OCI-M2 (cell line): ENCODE data around the gene GFOD1.
"Not testable (repeated sequence)": the region's sequence is repeated elsewhere in the genome, so short reads cannot be mapped to it uniquely, and the experiment has no call there.

ENCODE experiments used
- DNase-seq: peaks from one replicate; lab custom pipeline; 2025; ENCODE audit not compliant: unreplicated experiment; lab: John Stamatoyannopoulos, UW

Gene GFOD1

GRCh38 chr6:13511913-13512717 lies 24.7 kb upstream of the GFOD1 start:
- no peak for DNase-seq

GRCh38 chr6:13511141-13511571 lies 23.8 kb upstream of the GFOD1 start:
- DNase-seq, result not testable (repeated sequence)

- DNase-seq, result not testable (repeated sequence)
Observed at GRCh38 chr6:13510433-13510832, 23.0 kb upstream of the GFOD1 start.

GRCh38 chr6:13508711-13509705 lies 21.6 kb upstream of the GFOD1 start:
- DNase-seq, result no peak

- no peak for DNase-seq
Observed at GRCh38 chr6:13507306-13507860, 20.0 kb upstream of the GFOD1 start.

- no peak for DNase-seq
Observed at GRCh38 chr6:13505345-13505734, 17.9 kb upstream of the GFOD1 start.

GRCh38 chr6:13504611-13505344 lies 17.4 kb upstream of the GFOD1 start:
- no peak for DNase-seq

GRCh38 chr6:13500915-13501314 lies 13.5 kb upstream of the GFOD1 start:
- no peak for DNase-seq

GRCh38 chr6:13500264-13500663 lies 12.9 kb upstream of the GFOD1 start:
- no peak for DNase-seq

GRCh38 chr6:13496513-13497190 lies 9.3 kb upstream of the GFOD1 start:
- no peak for DNase-seq

GRCh38 chr6:13495818-13496217 lies 8.4 kb upstream of the GFOD1 start:
- no peak for DNase-seq

- DNase-seq, result no peak
Observed at GRCh38 chr6:13495112-13495776, 7.8 kb upstream of the GFOD1 start.

GRCh38 chr6:13494137-13494536 lies 6.7 kb upstream of the GFOD1 start:
- DNase-seq, result no peak

- DNase-seq, result no peak
Observed at GRCh38 chr6:13493147-13493546, 5.7 kb upstream of the GFOD1 start.

GRCh38 chr6:13492357-13492756 lies 5.0 kb upstream of the GFOD1 start:
- DNase-seq, result no peak

- DNase-seq, result no peak
Observed at GRCh38 chr6:13491538-13491937, 4.1 kb upstream of the GFOD1 start.

- DNase-seq, result no peak
Observed at GRCh38 chr6:13490402-13490801, 3.0 kb upstream of the GFOD1 start.

GRCh38 chr6:13488896-13489237 lies 1.5 kb upstream of the GFOD1 start:
- DNase-seq, result no peak

- no peak for DNase-seq
Observed at GRCh38 chr6:13488015-13488895, 855 bp upstream of the GFOD1 start.
